HG02623 (cell line): ENCODE measurements around the gene EXOSC10.
"Not testable (repeated sequence)": the region's sequence is repeated elsewhere in the genome, so short reads cannot be mapped to it uniquely, and the experiment has no call there.

Experiments
- ATAC-seq: cut with Tn5 transposase; IDR thresholded peaks from one replicate; pipeline ENCODE4 v1.9.1; 2021; ENCODE audit warnings: moderate library complexity; ENCODE audit not compliant: unreplicated experiment

The EXOSC10 gene

GRCh38 chr1:11044849-11045427 is 54.7 kb downstream of the EXOSC10 start:
- no peak for ATAC-seq

GRCh38 chr1:11044086-11044848 is 55.4 kb downstream of the EXOSC10 start:
- no peak for ATAC-seq

GRCh38 chr1:11042995-11043874 is 56.4 kb downstream of the EXOSC10 start:
- no peak for ATAC-seq

- ATAC-seq: no peak
Measured at GRCh38 chr1:11042065-11042464, 57.6 kb downstream of the EXOSC10 start.

GRCh38 chr1:11041048-11041447 is 58.6 kb downstream of the EXOSC10 start:
- ATAC-seq: no peak

- ATAC-seq: not testable (repeated sequence)
Measured at GRCh38 chr1:11040105-11040429, 59.6 kb downstream of the EXOSC10 start.

- no peak for ATAC-seq
Measured at GRCh38 chr1:11039351-11040104, 60.1 kb downstream of the EXOSC10 start.

GRCh38 chr1:11037740-11038182 is 61.9 kb downstream of the EXOSC10 start:
- ATAC-seq: no peak

- not testable (repeated sequence) for ATAC-seq
Measured at GRCh38 chr1:11037019-11037739, 62.5 kb downstream of the EXOSC10 start.

- ATAC-seq: no peak
Measured at GRCh38 chr1:11031624-11032262, 67.9 kb downstream of the EXOSC10 start.

- ATAC-seq: no peak
Measured at GRCh38 chr1:11030865-11031264, 68.8 kb downstream of the EXOSC10 start.

- ATAC-seq: no peak
Measured at GRCh38 chr1:11028018-11028417, 71.7 kb downstream of the EXOSC10 start.

GRCh38 chr1:11027316-11027715 is 72.4 kb downstream of the EXOSC10 start:
- no peak for ATAC-seq

GRCh38 chr1:11026903-11027302 is 72.8 kb downstream of the EXOSC10 start:
- no peak for ATAC-seq

- ATAC-seq: no peak
Measured at GRCh38 chr1:11026052-11026451, 73.6 kb downstream of the EXOSC10 start.

- no peak for ATAC-seq
Measured at GRCh38 chr1:11025618-11026017, 74.1 kb downstream of the EXOSC10 start.

- ATAC-seq: no peak
Measured at GRCh38 chr1:11024874-11025203, 74.8 kb downstream of the EXOSC10 start.

GRCh38 chr1:11024154-11024873 is 75.4 kb downstream of the EXOSC10 start:
- no peak for ATAC-seq

- no peak for ATAC-seq
Measured at GRCh38 chr1:11023201-11023600, 76.5 kb downstream of the EXOSC10 start.
